ENCODE data around the gene NTM. TPM values are rescaled to one million over a fixed set of nuclear protein-coding genes. Genes with fewer than 3 reads are reported as not detected.

The NTM gene
- total and polyA plus RNA-seq, 4 experiments from 2014 or later = not detected

- Mint-ChIP-seq H3K36me3 (no peaks in the 10 kb centered on the region), H3K27me3 (peaks cover 0 to 3% of the 10 kb centered on the region in 2 donors), H3K27ac (no peak overlapping the region), H3K4me1 (no peaks in the 10 kb centered on the region), H3K4me3 (no peak overlapping the region), H3K9me3 (peaks cover 0 to 21% (median 3%) of the 10 kb centered on the region in 8 donors)
- no peak overlapping the region for H3K27ac ChIP-seq (ENCODE audit: low read depth, low read length)
- H3K9me3 ChIP-seq (ENCODE audit: control insufficient read depth in 1 of 2, low read length in 2 of 2) = no peaks in the 10 kb centered on the region
- intact Hi-C loops (cut with micrococcal nuclease) = no loop called here
- H3K36me3 ChIP-seq (ENCODE audit: insufficient read depth, low read length) = no peaks in the 10 kb centered on the region
- H3K27me3 ChIP-seq (ENCODE audit: insufficient read depth, low read length) = no peaks in the 10 kb centered on the region
- H3K4me1 ChIP-seq (ENCODE audit: insufficient read depth, low read length) = no peaks in the 10 kb centered on the region
- no peak overlapping the region for H3K4me3 ChIP-seq (ENCODE audit: low read length in 2 of 2)
- POLR2A ChIA-PET (ENCODE audit: partially characterized antibody) = no interaction called here
- DNase-seq = no peak
- CTCF ChIA-PET (ENCODE audit: partially characterized antibody) = no interaction called here
Measured at GRCh38 chr11:131503017-131503416, 132.6 kb downstream of the NTM start.

- no peak overlapping the region for H3K4me3 Mint-ChIP-seq
- CTCF ChIA-PET (ENCODE audit: partially characterized antibody) = no interaction called here
- Histone ChIP-seq H3K9me3 (ENCODE audit: control insufficient read depth in 1 of 2, low read length in 2 of 2) (no peaks in the 10 kb centered on the region), H3K27me3 (ENCODE audit: insufficient read depth, low read length) (no peaks in the 10 kb centered on the region), H3K27ac (ENCODE audit: low read depth, low read length) (no peak overlapping the region), H3K4me3 (ENCODE audit: low read length in 2 of 2) (no peak overlapping the region), H3K4me1 (ENCODE audit: insufficient read depth, low read length) (no peaks in the 10 kb centered on the region), H3K36me3 (ENCODE audit: insufficient read depth, low read length) (no peaks in the 10 kb centered on the region)
- no peak for DNase-seq
- no peak overlapping the region for H3K27ac Mint-ChIP-seq
- no peaks in the 10 kb centered on the region for H3K4me1 Mint-ChIP-seq
- no peaks in the 10 kb centered on the region for H3K36me3 Mint-ChIP-seq
- peaks cover 0 to 22% (median 4%) of the 10 kb centered on the region in 8 donors for H3K9me3 Mint-ChIP-seq
- POLR2A ChIA-PET (ENCODE audit: partially characterized antibody) = no interaction called here
- peaks cover 0 to 3% of the 10 kb centered on the region in 2 donors for H3K27me3 Mint-ChIP-seq
- intact Hi-C loops (cut with micrococcal nuclease) = no loop called here
Measured at GRCh38 chr11:131504199-131504949, 134.0 kb downstream of the NTM start.

- Histone ChIP-seq H3K4me3 (ENCODE audit: low read length in 2 of 2) (no peak overlapping the region), H3K27ac (ENCODE audit: low read depth, low read length) (no peak overlapping the region), H3K27me3 (ENCODE audit: insufficient read depth, low read length) (no peaks in the 10 kb centered on the region), H3K9me3 (ENCODE audit: control insufficient read depth in 1 of 2, low read length in 2 of 2) (no peaks in the 10 kb centered on the region), H3K4me1 (ENCODE audit: insufficient read depth, low read length) (no peaks in the 10 kb centered on the region), H3K36me3 (ENCODE audit: insufficient read depth, low read length) (no peaks in the 10 kb centered on the region)
- no peaks in the 10 kb centered on the region for H3K36me3 Mint-ChIP-seq
- DNase-seq = no peak
- peaks cover 0 to 17% (median 3%) of the 10 kb centered on the region in 8 donors for H3K9me3 Mint-ChIP-seq
- peaks cover 0 to 3% of the 10 kb centered on the region in 2 donors for H3K27me3 Mint-ChIP-seq
- intact Hi-C loops (cut with micrococcal nuclease) = no loop called here
- CTCF ChIA-PET (ENCODE audit: partially characterized antibody) = no interaction called here
- H3K4me1 Mint-ChIP-seq = no peaks in the 10 kb centered on the region
- no peak overlapping the region for H3K4me3 Mint-ChIP-seq
- H3K27ac Mint-ChIP-seq = no peak overlapping the region
- POLR2A ChIA-PET (ENCODE audit: partially characterized antibody) = no interaction called here
Measured at GRCh38 chr11:131506348-131506747, 135.9 kb downstream of the NTM start.

- no peak for DNase-seq
- Histone ChIP-seq H3K27me3 (ENCODE audit: insufficient read depth, low read length) (no peaks in the 10 kb centered on the region), H3K4me3 (ENCODE audit: low read length in 2 of 2) (no peak overlapping the region), H3K27ac (ENCODE audit: low read depth, low read length) (no peak overlapping the region), H3K36me3 (ENCODE audit: insufficient read depth, low read length) (no peaks in the 10 kb centered on the region), H3K4me1 (ENCODE audit: insufficient read depth, low read length) (no peaks in the 10 kb centered on the region), H3K9me3 (ENCODE audit: control insufficient read depth in 1 of 2, low read length in 2 of 2) (no peaks in the 10 kb centered on the region)
- ChIA-PET POLR2A (ENCODE audit: partially characterized antibody) (no interaction called here), CTCF (ENCODE audit: partially characterized antibody) (interaction anchor here (1.1 kb wide), 1 partner anchor 12 kb away, joined by 3 read pairs; no protein-coding TSS in a partner anchor)
- Mint-ChIP-seq H3K27me3 (peaks cover 0 to 2% of the 10 kb centered on the region in 2 donors), H3K9me3 (peaks cover 0 to 4% (median 1%) of the 10 kb centered on the region in 8 donors), H3K4me3 (no peak overlapping the region), H3K4me1 (no peaks in the 10 kb centered on the region), H3K36me3 (no peaks in the 10 kb centered on the region), H3K27ac (no peak overlapping the region)
- intact Hi-C loops (cut with micrococcal nuclease) = no loop called here
Measured at GRCh38 chr11:131510662-131511061, 140.2 kb downstream of the NTM start.

- Mint-ChIP-seq H3K27me3 (peaks cover 0 to 2% of the 10 kb centered on the region in 2 donors), H3K36me3 (no peaks in the 10 kb centered on the region), H3K4me3 (no peak overlapping the region), H3K9me3 (peaks cover 0 to 4% (median under 1%) of the 10 kb centered on the region in 8 donors), H3K4me1 (no peaks in the 10 kb centered on the region), H3K27ac (no peak overlapping the region)
- Histone ChIP-seq H3K4me3 (ENCODE audit: low read length in 2 of 2) (no peak overlapping the region), H3K9me3 (ENCODE audit: control insufficient read depth in 1 of 2, low read length in 2 of 2) (no peaks in the 10 kb centered on the region), H3K4me1 (ENCODE audit: insufficient read depth, low read length) (no peaks in the 10 kb centered on the region), H3K27me3 (ENCODE audit: insufficient read depth, low read length) (no peaks in the 10 kb centered on the region), H3K27ac (ENCODE audit: low read depth, low read length) (no peak overlapping the region), H3K36me3 (ENCODE audit: insufficient read depth, low read length) (no peaks in the 10 kb centered on the region)
- ChIA-PET POLR2A (ENCODE audit: partially characterized antibody) (no interaction called here), CTCF (ENCODE audit: partially characterized antibody) (no interaction called here)
- DNase-seq = no peak
- intact Hi-C loops (cut with micrococcal nuclease) = no loop called here
Measured at GRCh38 chr11:131511794-131512193, 141.4 kb downstream of the NTM start.

GRCh38 chr11:131512228-131512627 is 141.8 kb downstream of the NTM start:
- no peaks in the 10 kb centered on the region for H3K4me1 ChIP-seq (ENCODE audit: insufficient read depth, low read length)
- H3K27ac ChIP-seq (ENCODE audit: low read depth, low read length) = no peak overlapping the region
- no peaks in the 10 kb centered on the region for H3K9me3 ChIP-seq (ENCODE audit: control insufficient read depth in 1 of 2, low read length in 2 of 2)
- H3K36me3 ChIP-seq (ENCODE audit: insufficient read depth, low read length) = no peaks in the 10 kb centered on the region
- Mint-ChIP-seq H3K9me3 (peaks cover 0 to 4% (median 0%) of the 10 kb centered on the region in 8 donors), H3K36me3 (no peaks in the 10 kb centered on the region), H3K4me3 (no peak overlapping the region), H3K27me3 (peaks cover 0 to 2% of the 10 kb centered on the region in 2 donors), H3K4me1 (no peaks in the 10 kb centered on the region), H3K27ac (no peak overlapping the region)
- intact Hi-C loops (cut with micrococcal nuclease) = no loop called here
- ChIA-PET POLR2A (ENCODE audit: partially characterized antibody) (no interaction called here), CTCF (ENCODE audit: partially characterized antibody) (no interaction called here)
- no peak overlapping the region for H3K4me3 ChIP-seq (ENCODE audit: low read length in 2 of 2)
- no peak for DNase-seq
- H3K27me3 ChIP-seq (ENCODE audit: insufficient read depth, low read length) = no peaks in the 10 kb centered on the region

- CTCF ChIA-PET (ENCODE audit: partially characterized antibody) = no interaction called here
- H3K9me3 ChIP-seq (ENCODE audit: control insufficient read depth in 1 of 2, low read length in 2 of 2) = no peaks in the 10 kb centered on the region
- no peaks in the 10 kb centered on the region for H3K27me3 ChIP-seq (ENCODE audit: insufficient read depth, low read length)
- DNase-seq = no peak
- no peaks in the 10 kb centered on the region for H3K36me3 ChIP-seq (ENCODE audit: insufficient read depth, low read length)
- Mint-ChIP-seq H3K9me3 (peaks cover 0 to 4% (median under 1%) of the 10 kb centered on the region in 8 donors), H3K27me3 (peaks cover 2% of the 10 kb centered on the region in 2 donors), H3K4me1 (no peaks in the 10 kb centered on the region), H3K4me3 (no peak overlapping the region), H3K27ac (no peak overlapping the region), H3K36me3 (no peaks in the 10 kb centered on the region)
- intact Hi-C loops (cut with micrococcal nuclease) = no loop called here
- H3K27ac ChIP-seq (ENCODE audit: low read depth, low read length) = no peak overlapping the region
- no peak overlapping the region for H3K4me3 ChIP-seq (ENCODE audit: low read length in 2 of 2)
- no peaks in the 10 kb centered on the region for H3K4me1 ChIP-seq (ENCODE audit: insufficient read depth, low read length)
- POLR2A ChIA-PET (ENCODE audit: partially characterized antibody) = no interaction called here
Measured at GRCh38 chr11:131514062-131514461, 143.6 kb downstream of the NTM start.

Measured in CD4-positive, alpha-beta memory T cell (primary cell).